ENCODE measurements around the gene TMC4.
"Not testable (repeated sequence)": the region's sequence is repeated elsewhere in the genome, so short reads cannot be mapped to it uniquely, and the experiment has no call there.

Gene TMC4, protein sequence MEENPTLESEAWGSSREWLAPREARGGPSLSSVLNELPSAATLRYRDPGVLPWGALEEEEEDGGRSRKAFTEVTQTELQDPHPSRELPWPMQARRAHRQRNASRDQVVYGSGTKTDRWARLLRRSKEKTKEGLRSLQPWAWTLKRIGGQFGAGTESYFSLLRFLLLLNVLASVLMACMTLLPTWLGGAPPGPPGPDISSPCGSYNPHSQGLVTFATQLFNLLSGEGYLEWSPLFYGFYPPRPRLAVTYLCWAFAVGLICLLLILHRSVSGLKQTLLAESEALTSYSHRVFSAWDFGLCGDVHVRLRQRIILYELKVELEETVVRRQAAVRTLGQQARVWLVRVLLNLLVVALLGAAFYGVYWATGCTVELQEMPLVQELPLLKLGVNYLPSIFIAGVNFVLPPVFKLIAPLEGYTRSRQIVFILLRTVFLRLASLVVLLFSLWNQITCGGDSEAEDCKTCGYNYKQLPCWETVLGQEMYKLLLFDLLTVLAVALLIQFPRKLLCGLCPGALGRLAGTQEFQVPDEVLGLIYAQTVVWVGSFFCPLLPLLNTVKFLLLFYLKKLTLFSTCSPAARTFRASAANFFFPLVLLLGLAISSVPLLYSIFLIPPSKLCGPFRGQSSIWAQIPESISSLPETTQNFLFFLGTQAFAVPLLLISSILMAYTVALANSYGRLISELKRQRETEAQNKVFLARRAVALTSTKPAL
- total RNA-seq = 0.11 to 2.7 (median 0.42) reads per million in 9 experiments

DNA sequence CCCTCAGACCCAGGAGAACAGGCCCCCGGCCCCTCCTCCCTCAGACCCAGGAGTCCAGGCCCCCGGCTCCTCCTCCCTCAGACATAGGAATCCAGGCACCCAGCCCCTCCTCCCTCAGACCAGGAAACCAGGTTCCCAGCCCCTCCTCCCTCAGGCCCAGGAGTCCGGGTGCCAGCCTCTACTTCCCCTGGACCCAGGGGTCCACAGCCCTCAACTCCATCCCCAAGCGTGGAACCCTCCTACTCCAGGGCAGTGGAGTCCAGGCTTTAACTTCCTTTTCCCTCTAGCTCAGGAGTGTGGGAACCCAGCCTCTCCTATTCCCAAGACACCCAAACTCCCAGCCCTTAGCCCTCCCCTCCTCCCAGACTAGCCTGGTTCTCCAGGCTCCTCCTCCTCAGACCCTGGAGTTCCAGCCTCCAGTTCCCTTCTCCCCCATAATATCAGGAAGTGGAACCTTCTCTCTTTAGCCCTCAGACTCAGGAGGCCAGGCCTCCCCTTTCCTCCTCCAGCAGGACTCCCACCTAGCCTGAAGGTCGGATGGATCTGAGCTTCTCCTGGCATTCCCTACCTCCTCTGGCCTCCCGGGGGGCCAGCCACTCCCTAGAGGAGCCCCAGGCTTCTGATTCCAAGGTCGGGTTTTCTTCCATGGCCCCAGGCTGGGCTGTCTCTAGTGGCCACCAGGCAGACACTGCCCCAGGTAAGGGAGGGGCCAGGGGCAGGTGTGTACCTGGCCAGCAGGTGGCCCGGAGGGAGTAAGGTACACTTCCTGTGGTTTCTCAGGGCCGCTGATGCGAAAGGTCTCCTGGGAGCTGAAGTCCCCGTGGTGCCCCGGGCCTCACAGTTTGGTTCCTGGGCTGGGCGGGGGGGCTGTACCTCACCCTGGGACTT is at the start of gene TMC4:
TMC4 (minus strand) TSS at position 690 of the 888 bp plus-strand sequence; CDS start at position 647, 43 bp downstream.
- Mint-ChIP-seq H3K36me3 (ENCODE audit: insufficient read depth) (no peaks in the 10 kb centered on the region), H3K4me3 (no peak within 1 kb of the TSS), H3K27ac (peak within 1 kb of the TSS in 1 of 2 donors; percentile 57), H3K4me1 (ENCODE audit: low read depth in 2 of 2) (peaks cover 7 to 10% of the 10 kb centered on the region in 2 donors), H3K9me3 (no peaks in the 10 kb centered on the region), H3K27me3 (no peaks in the 10 kb centered on the region)
- ATAC-seq (replicated peaks) (peak; percentile 15), DNase-seq (no peak)

DNA sequence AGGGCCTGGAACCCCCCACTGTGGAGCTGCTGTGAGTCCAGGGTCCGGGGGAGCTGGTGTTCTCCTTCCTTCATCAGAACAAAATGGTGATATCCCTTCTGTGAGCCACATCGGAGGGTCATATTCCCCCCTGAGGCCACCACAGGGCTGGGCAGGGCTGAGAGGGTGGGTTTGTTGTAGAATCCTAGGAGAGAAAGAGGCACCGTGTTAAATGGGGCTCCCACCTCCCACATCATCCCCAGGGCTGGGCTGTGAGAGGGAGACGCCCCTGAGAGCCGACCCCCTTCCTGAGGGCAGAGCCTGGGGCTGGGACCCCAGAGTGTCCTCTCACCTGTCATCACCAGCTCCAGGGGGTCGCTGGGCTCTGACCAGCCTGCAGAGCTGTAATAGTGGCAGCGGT is 49.0 kb upstream of the TMC4 start:
- DNase-seq; H3K36me3 Mint-ChIP-seq (ENCODE audit: insufficient read depth); ATAC-seq (replicated peaks); H3K4me3 Mint-ChIP-seq; H3K9me3 Mint-ChIP-seq: not testable (repeated sequence)
- H3K4me1 Mint-ChIP-seq (ENCODE audit: low read depth in 2 of 2) = peaks cover 0 to 12% of the 10 kb centered on the region in 2 donors
- peak overlapping the region in 1 of 2 donors; percentile 81 for H3K27ac Mint-ChIP-seq
- H3K27me3 Mint-ChIP-seq = peaks cover 11 to 17% of the 10 kb centered on the region in 2 donors

DNA sequence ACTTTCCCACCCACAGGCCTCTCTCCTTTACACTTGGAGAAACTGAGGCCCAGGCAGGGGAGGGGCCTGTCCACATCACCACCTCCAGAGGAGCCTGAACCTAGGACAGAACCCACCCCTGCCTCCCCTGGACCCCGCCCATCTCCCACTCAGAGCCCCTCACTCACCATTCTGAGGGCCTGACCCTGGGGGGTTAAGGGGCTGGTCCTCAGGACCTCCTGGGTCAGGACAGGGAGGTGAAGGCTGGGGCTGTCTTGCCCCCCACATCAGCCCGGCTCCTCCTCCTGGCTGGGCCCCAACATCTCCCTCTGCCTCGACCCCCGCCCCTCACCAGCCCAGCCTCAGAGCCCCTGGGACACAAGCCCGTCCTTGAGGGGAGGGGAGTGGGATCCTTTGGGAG is 46.7 kb upstream of the TMC4 start:
- not testable (repeated sequence) for H3K27ac Mint-ChIP-seq; H3K9me3 Mint-ChIP-seq; DNase-seq; ATAC-seq (replicated peaks); H3K4me3 Mint-ChIP-seq
- Mint-ChIP-seq H3K4me1 (ENCODE audit: low read depth in 2 of 2) (peaks cover 0 to 12% of the 10 kb centered on the region in 2 donors), H3K27me3 (peaks cover 11 to 17% of the 10 kb centered on the region in 2 donors), H3K36me3 (ENCODE audit: insufficient read depth) (peaks cover 14% of the 10 kb centered on the region)

DNA sequence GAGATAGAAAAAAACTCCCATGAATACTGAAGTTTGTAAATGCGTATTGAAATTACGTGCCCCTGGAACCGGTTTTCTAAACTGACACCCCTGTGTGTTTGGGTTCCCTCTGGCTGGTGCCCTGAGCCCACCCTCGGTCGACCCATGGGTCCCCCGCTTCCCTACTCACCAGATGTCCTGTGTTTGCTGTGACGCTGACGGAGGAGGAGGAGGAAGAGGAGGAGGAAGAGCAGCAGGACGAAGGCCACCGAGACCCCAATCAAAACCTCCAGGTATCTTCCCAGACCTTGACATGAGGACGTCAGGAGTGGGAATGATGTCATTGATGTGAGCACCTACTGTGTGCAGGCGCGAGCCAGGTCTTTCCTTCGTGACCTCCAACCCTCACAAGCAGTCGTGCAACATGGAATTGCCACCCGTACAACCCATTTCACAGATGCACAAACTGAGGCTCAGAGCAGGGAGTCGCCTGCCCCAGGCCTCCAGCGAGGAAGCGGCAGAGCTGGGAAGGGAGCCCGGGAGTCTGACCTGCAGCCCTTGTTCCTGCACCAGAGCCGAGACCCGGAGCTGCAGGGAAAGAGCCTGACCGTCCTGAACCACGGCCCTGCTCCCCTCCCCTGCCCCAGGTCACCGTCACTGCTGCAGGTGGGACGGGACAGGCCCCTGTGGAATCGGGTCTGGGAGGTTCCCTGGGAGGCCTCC is 46.2 kb upstream of the TMC4 start:
- H3K36me3 Mint-ChIP-seq (ENCODE audit: insufficient read depth) = peaks cover 14% of the 10 kb centered on the region
- H3K4me1 Mint-ChIP-seq (ENCODE audit: low read depth in 2 of 2) = peaks cover 0 to 12% of the 10 kb centered on the region in 2 donors
- peak overlapping the region in 1 of 2 donors; percentile 19 for H3K4me3 Mint-ChIP-seq
- no peak for DNase-seq
- H3K27me3 Mint-ChIP-seq = peaks cover 11 to 17% of the 10 kb centered on the region in 2 donors
- no peaks in the 10 kb centered on the region for H3K9me3 Mint-ChIP-seq
- H3K27ac Mint-ChIP-seq = no peak overlapping the region
- no peak for ATAC-seq (replicated peaks)

DNA sequence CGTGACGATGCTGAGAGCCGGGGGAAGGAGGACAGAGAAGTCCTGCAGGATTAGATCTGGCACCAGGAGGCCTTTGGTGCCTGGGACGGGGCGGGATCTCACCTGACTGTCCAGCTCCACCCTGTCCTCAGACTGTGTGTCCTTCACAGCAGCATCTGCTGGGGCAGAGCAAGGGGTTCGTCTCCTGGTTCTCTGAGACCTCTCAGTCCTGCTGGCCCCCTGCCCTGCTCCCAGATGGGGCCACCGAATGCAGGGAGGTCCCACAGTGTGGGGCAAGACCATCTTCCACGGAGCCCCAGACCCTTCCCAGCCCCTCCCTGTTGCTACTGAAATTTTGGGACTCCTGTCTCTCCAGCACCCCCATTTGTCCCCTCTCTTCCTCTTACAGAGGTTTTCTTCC is 45.3 kb upstream of the TMC4 start:
- Mint-ChIP-seq H3K9me3 (no peaks in the 10 kb centered on the region), H3K4me1 (ENCODE audit: low read depth in 2 of 2) (peaks cover 0 to 9% of the 10 kb centered on the region in 2 donors), H3K27ac (peak overlapping the region in 1 of 2 donors; percentile 26)

DNA sequence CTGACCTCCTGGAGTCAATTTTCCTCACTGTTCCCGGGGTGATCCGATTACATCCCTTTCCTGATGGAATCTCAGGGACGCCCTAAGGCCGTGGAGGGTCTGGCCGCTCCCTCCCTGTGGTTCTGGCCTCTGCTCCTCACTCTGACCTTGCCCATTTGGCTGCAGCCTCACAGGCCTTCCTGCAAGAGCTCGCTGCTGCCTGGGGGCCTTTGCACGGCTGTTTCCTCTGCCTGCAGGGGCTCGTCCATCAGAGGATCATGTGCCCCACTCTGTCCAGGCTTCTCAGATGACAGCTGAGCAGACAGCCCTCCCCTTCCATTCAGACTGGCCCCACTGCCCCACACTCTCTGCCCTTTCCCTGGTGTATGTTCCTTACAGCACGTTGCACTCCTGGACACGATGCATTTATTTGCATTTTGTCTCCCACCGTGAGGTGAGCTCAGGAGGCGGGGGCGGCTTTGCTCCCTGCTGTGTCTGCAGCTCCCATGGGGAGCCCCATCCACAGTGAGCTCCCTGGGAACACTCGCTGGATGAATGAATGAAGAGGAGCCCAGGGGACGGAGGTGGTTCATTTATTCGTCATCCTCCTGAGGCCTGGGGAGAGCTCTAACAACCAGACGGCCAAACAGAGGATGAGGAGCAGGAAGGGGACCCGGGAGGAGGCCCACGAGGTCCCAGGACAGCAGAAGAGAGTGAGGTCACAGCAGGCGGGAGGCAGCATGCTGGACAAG is 44.7 kb upstream of the TMC4 start:
- not testable (repeated sequence) for ATAC-seq (replicated peaks); H3K27me3 Mint-ChIP-seq; H3K4me3 Mint-ChIP-seq; DNase-seq; H3K4me1 Mint-ChIP-seq (ENCODE audit: low read depth in 2 of 2); H3K9me3 Mint-ChIP-seq
- peaks cover 12% of the 10 kb centered on the region for H3K36me3 Mint-ChIP-seq (ENCODE audit: insufficient read depth)
- peak overlapping the region; percentile 26 to 44 for H3K27ac Mint-ChIP-seq

More for the DNA sequence above, 45.3 kb upstream of the TMC4 start:
- DNase-seq (no peak), ATAC-seq (replicated peaks) (no peak)
- Mint-ChIP-seq H3K36me3 (ENCODE audit: insufficient read depth) (peaks cover 14% of the 10 kb centered on the region), H3K4me3 (no peak overlapping the region), H3K27me3 (peaks cover 8 to 9% of the 10 kb centered on the region in 2 donors)

DNA sequence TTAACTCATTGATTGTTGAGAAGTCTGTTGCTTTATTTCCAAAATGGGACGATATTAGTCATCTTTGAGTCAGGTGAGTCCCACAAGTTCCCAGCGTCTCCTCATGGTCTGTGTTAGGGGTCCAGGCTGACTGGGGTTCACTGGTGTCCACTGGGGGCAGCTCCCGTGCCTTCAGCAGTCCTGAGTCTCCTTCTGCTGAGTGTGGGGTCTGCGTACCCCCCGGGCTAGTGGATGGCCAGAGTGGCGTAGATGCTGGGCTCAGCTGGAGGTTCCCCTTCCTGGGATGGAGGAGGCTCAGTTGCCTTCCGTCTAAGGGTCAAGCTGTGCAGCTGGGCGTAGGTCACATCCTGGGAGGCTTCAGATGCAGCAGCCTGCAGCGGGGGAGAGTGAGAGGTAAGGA is 43.9 kb upstream of the TMC4 start:
- Mint-ChIP-seq H3K4me3 (no peak overlapping the region), H3K27me3 (peaks cover 0 to 5% of the 10 kb centered on the region in 2 donors), H3K36me3 (ENCODE audit: insufficient read depth) (peaks cover 17% of the 10 kb centered on the region), H3K9me3 (no peaks in the 10 kb centered on the region), H3K4me1 (ENCODE audit: low read depth in 2 of 2) (peaks cover 0 to 2% of the 10 kb centered on the region in 2 donors), H3K27ac (peak overlapping the region in 1 of 2 donors; percentile 44)
- no peak for ATAC-seq (replicated peaks)
- no peak for DNase-seq

DNA sequence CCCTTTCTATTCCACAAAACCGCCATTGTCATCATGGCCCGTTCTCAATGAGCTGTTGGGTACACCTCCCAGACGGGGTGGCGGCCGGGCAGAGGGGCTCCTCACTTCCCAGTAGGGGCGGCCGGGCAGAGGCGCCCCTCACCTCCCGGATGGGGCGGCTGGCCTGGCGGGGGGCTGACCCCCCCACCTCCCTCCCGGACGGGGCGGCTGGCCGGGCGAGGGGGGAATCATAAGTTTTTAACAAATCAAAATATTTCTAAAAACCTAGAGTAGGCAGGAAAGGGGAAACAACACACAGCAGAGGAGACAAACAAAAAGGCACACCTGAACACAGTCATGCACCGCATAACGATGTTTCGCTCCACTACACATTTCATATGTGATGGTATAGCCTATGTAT is 41.8 kb upstream of the TMC4 start:
- H3K27me3 Mint-ChIP-seq; H3K9me3 Mint-ChIP-seq; ATAC-seq (replicated peaks); DNase-seq; H3K4me3 Mint-ChIP-seq; H3K27ac Mint-ChIP-seq: not testable (repeated sequence)
- peaks cover 35% of the 10 kb centered on the region for H3K36me3 Mint-ChIP-seq (ENCODE audit: insufficient read depth)
- peaks cover 15% of the 10 kb centered on the region in 2 donors for H3K4me1 Mint-ChIP-seq (ENCODE audit: low read depth in 2 of 2)

DNA sequence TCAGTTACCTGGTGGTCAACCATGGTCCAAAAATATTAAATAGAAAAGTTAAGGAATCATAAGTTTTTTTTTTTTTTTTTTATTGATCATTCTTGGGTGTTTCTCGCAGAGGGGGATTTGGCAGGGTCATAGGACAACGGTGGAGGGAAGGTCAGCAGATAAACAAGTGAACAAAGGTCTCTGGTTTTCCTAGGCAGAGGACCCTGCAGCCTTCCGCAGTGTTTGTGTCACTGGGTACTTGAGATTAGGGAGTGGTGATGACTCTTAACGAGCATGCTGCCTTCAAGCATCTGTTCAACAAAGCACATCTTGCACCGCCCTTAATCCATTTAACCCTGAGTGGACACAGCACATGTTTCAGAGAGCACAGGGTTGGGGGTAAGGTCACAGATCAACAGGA is 41.3 kb upstream of the TMC4 start:
- Mint-ChIP-seq H3K4me1 (ENCODE audit: low read depth in 2 of 2) (peaks cover 20% of the 10 kb centered on the region in 2 donors), H3K36me3 (ENCODE audit: insufficient read depth) (peaks cover 41% of the 10 kb centered on the region)
- not testable (repeated sequence) for H3K4me3 Mint-ChIP-seq; ATAC-seq (replicated peaks); H3K27me3 Mint-ChIP-seq; H3K27ac Mint-ChIP-seq; DNase-seq; H3K9me3 Mint-ChIP-seq

DNA sequence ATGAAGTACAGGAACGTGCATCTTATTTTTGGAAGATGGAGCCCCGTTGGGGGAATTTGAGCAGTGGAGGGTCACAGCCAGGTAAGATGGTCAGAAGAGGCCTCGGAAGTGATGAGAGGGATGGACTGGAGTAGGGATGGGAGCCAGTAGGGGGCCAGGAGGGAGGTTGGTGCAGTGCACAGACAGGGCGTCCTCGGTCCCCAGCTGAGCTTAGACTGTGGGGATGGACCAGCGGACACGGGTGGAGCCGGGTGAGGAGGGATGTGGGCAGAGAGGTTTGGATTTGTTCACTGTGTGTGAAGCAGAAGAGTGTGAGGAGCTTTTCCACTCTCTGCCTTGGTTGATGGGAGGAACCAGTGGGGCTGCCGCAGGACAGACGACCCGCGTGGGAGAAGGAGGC is 38.3 kb upstream of the TMC4 start:
- H3K27ac Mint-ChIP-seq = peak overlapping the region; percentile 93 to 95
- ATAC-seq (replicated peaks) = no peak
- DNase-seq = no peak
- peak overlapping the region; percentile 67 to 74 for H3K4me3 Mint-ChIP-seq
- H3K9me3 Mint-ChIP-seq = no peaks in the 10 kb centered on the region
- H3K36me3 Mint-ChIP-seq (ENCODE audit: insufficient read depth) = peaks cover 65% of the 10 kb centered on the region
- peaks cover 30 to 45% of the 10 kb centered on the region in 2 donors for H3K4me1 Mint-ChIP-seq (ENCODE audit: low read depth in 2 of 2)
- no peaks in the 10 kb centered on the region for H3K27me3 Mint-ChIP-seq

DNA sequence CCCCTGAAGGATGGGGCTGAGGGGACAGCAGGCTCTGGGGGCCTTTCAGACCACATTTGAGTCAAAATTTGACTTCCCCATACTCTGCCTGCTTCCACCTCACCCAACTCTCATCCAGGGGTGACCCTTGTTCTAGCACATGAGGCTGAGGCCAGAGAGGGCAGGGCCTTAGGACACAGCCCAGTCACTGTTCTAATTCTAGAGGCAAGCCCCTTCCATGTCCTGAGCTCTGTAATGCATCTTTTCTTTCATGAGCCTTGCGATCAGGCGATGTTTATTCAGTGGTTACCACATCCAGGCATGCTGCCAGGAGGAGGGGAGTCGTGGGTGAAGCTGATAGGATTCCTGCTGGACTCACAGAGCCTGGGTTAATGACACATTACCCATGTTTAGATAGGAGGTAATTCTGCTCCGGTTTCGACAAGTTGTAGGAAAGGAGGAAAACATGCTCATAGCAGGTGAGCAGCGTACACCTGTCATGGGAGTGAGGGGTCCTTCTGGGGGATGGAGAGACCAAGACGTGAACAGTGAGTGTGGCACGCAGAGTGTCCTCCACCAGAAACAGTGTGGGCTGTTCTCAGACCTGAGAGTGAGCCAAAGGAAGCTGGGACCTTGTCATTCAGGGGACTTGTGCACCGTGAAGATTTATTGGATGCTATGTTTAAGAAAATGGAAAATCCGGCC is 37.0 kb upstream of the TMC4 start:
- H3K36me3 Mint-ChIP-seq (ENCODE audit: insufficient read depth) = peaks cover 70% of the 10 kb centered on the region
- peak overlapping the region; percentile 93 to 95 for H3K27ac Mint-ChIP-seq
- no peak for ATAC-seq (replicated peaks)
- no peaks in the 10 kb centered on the region for H3K9me3 Mint-ChIP-seq
- no peaks in the 10 kb centered on the region for H3K27me3 Mint-ChIP-seq
- H3K4me3 Mint-ChIP-seq = peak overlapping the region; percentile 67 to 74
- peaks cover 32 to 47% of the 10 kb centered on the region in 2 donors for H3K4me1 Mint-ChIP-seq (ENCODE audit: low read depth in 2 of 2)
- DNase-seq = peak in 2 of 3 experiments; percentile 30 to 45
